Camera-type eye (tissue), 1 donor: Measurements from ENCODE around the gene ZNF23. TPM values are rescaled to one million over a fixed set of nuclear protein-coding genes. Genes with fewer than 3 reads are reported as not detected.

Experiments
- total RNA-seq: library from RNA; depleted of rRNA; stranded (reverse); fragments of >200 nt; gene quantifications from one replicate; pipeline ENCODE4 v1.2.3, GENCODE V29; 2014

The ZNF23 gene
- total RNA-seq = 15.4 TPM

DNA sequence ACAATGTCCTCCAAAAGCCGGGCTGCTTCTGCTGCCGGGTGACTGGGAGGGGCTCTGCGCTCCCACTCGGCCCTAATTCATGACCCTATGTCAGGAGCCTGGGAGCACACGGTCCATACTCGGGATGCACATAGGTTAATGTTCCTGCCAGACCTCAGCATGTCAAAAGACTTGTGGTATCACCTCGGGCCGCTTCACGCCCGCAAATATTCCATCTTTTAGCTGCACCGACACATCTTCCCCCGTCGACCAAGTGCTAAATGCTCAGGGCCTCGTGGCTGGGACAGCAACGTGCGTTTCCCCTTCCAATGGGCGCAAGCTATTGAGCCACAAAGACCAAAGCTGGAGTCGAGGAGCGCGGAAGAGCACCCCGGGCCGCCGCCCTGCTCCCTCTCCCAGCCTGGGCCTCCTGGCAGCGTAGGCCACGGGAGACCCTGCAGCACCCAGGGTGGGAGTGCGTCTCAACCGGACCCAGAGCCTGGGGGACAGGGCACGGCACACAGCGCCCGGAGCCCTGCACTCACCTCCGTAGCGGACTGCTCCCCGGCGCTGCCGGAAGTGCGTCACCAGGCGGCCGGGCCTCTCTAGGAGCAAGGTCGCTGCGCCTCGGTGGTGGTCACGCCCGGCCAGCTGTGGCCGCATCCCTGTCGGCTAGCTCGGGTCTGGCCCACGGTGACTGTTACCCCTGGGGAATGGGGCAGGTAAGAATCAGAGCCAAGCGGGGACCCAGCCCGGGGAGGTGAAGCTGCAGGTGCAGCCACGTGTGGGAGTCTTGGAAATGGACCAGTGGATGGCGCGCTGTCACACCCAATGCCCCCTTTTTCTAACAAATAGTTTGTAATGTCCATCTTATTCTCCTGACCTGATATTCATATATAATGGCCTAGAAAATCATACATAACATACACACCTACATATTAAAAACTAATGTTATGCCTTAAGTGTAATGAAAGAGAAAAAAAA, at the start of gene ZNF23:
Gene ZNF23 (minus strand): TSS at position 562 of the 963 bp plus-strand sequence. CDS start 5,451 bp downstream, outside the sequence.

DNA sequence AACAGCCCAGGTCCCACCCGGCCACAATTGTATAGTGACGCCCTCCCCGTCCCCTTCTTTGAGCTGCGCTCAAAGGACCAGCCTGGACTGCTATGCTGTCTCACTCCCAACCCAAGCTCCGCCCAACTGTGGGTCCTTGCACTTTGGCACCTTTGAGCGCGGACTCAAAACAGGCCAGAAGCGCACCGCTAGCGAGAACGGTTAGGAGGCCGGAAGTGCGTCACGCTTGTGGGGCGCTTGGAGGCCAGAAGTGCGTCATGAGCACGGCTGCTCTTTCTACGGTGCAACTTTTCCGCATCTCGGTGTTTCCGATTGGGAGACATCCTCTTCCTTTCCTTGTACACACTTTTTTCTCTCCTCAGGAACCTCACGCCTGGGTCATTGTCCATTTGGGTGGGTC, 27.1 kb upstream of the ZNF23 start, which contains the start of gene ZNF19:
Gene ZNF19 (minus strand): TSS at position 203 of the 400 bp plus-strand sequence. CDS start 7,210 bp downstream, outside the sequence.

DNA sequence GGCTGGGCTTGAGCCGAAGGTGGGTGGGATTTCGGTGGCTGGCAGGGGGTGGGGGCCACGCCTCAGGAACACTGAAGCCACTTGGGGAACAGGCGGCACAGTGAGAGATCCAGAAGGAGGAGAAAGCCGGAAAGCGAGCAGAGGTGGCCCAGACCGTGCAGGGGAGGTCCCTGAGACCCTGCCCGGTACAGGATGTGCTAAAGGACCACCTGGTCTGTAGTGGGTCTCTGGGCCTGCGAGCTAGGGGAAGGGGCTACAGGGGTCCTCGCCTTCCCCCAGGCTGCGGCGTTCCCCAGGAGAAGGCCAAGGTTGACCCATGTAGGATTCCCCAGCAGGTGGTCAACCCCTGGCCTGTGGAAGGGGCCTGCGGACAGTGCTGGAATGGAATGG, 20.0 kb downstream of the ZNF23 start, which contains the start of gene TLE7:
Gene TLE7 (minus strand): TSS at position 4 of the 390 bp plus-strand sequence. CDS start 8,730 bp downstream, outside the sequence.

Other genes with a start within 250 kb of the ZNF23 start
- gene HYDIN, start 231.5 kb downstream of the ZNF23 start, total RNA-seq = 21.1 TPM
- 61.4 TPM for gene CMTR2, start 172.8 kb downstream of the ZNF23 start, total RNA-seq
- 21.0 TPM for gene CALB2, start 103.5 kb downstream of the ZNF23 start, total RNA-seq
- gene TLE7, start 20.2 kb downstream of the ZNF23 start, total RNA-seq = not detected
- 13.4 TPM for gene ZNF19, start 27.1 kb upstream of the ZNF23 start, total RNA-seq
- 0.44 TPM for gene CHST4, start 64.2 kb upstream of the ZNF23 start, total RNA-seq
- not detected for gene TAT, start 114.8 kb upstream of the ZNF23 start, total RNA-seq
- 1.9 TPM for gene MARVELD3, start 163.9 kb upstream of the ZNF23 start, total RNA-seq